Lower leg skin (tissue), 3 donors: ENCODE data around the gene HS6ST3.

Experiments used
- CTCF ChIP-seq, 3 donors: fragments of 450-650 bp; IDR thresholded peaks; one replicate each; pipeline ENCODE4 v1.5.1; 2016; ENCODE audit warnings: antibody characterized with exemption in 3 of 3, mild to moderate bottlenecking in 3 of 3, moderate library complexity in 2 of 3
- POLR2A ChIP-seq, 2 donors: fragments of 450-650 bp; IDR thresholded peaks; one replicate each; pipeline ENCODE4 v1.6.1; 2016 to 2017; ENCODE audit warnings: antibody characterized with exemption in 2 of 2, mild to moderate bottlenecking in 1 of 2, moderate library complexity in 1 of 2

GRCh38 chr13:96844195-96844594, 754.3 kb downstream of the HS6ST3 start:
- TF ChIP-seq CTCF (IDR thresholded peaks at IDR 0.05) = no peak
- TF ChIP-seq POLR2A (IDR thresholded peaks at IDR 0.05) = no peak
